ENCODE data around the gene HDDC2. TPM values are rescaled to one million over a fixed set of nuclear protein-coding genes. Genes with fewer than 3 reads are reported as not detected.

Gene HDDC2
- total RNA-seq, 2 donors from 2014 or later = 36.8 to 42.5 TPM

DNA sequence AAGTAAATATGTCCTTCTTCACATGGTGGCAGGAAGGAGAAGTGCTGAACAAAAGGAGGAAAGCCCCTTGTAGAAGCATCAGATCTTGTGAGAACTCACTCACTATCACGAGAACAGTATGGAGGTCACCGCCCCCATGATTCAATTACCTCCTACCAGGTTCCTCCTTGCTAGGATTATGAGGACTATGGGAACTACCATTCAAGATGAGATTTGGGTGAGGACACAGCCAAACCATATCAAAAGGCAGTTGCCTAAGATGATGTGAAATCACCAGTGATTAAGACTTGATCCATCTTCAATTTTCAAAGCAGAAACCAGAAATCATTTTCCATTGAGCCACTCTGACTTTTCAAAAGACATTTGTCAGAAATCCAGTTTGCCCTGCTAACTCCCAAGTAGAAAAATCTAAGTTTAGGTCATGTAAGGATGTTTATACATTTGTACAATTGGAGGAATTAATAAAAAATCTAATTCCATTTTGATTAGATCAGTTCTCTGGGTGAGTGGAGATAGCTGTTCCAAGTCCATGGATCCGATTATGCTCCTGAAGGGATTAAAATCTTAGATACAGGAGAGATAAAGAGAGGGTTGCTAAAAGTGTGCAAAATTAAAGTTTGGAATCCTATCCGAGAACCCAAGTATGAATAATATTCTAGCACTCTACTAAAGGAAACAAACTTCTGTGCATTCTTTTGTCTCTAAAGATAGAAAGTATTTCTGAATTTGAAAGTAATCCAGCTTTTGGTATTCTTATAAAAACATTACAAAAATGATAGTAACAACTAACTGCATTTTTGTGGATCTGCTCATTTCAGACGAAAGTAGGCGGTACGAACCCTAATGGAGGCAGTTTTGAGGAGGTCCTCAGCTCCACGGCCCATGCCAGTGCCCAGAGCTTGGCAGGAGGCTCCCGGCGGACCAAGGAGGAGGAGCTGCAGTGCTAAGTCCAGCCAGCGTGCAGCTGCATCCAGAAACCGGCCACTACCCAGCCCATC, 39.5 kb downstream of the HDDC2 start:
- no peak for TF ChIP-seq POLR2A (IDR thresholded peaks at IDR 0.05)
- TF ChIP-seq, protein P1, sequence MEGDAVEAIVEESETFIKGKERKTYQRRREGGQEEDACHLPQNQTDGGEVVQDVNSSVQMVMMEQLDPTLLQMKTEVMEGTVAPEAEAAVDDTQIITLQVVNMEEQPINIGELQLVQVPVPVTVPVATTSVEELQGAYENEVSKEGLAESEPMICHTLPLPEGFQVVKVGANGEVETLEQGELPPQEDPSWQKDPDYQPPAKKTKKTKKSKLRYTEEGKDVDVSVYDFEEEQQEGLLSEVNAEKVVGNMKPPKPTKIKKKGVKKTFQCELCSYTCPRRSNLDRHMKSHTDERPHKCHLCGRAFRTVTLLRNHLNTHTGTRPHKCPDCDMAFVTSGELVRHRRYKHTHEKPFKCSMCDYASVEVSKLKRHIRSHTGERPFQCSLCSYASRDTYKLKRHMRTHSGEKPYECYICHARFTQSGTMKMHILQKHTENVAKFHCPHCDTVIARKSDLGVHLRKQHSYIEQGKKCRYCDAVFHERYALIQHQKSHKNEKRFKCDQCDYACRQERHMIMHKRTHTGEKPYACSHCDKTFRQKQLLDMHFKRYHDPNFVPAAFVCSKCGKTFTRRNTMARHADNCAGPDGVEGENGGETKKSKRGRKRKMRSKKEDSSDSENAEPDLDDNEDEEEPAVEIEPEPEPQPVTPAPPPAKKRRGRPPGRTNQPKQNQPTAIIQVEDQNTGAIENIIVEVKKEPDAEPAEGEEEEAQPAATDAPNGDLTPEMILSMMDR (IDR thresholded peaks at IDR 0.05) = no peak
- Histone ChIP-seq H3K27me3 (no peaks in the 10 kb centered on the region), H3K4me3 (no peak overlapping the region), H3K36me3 (replicated peaks in 1 of 2; ENCODE audit: insufficient read depth in 1 of 2, low read depth in 2 of 2) (no peaks in the 10 kb centered on the region), H3K27ac (no peak overlapping the region), H3K9me3 (no peaks in the 10 kb centered on the region), H3K4me1 (no peaks in the 10 kb centered on the region)
- no peak for ATAC-seq
- DNase-seq = no peak
- intact Hi-C loops (cut with DNase I) = no loop called here
- WGBS, 2 donors = 91% methylated on average over 11 to 12 of the region's 12 CpGs

- intact Hi-C loops (cut with DNase I) = no loop called here
- H3K4me1 ChIP-seq = no peaks in the 10 kb centered on the region
- TF ChIP-seq, protein P1 (IDR thresholded peaks at IDR 0.05) = no peak
- TF ChIP-seq POLR2A (IDR thresholded peaks at IDR 0.05) = no peak
- DNase-seq (no peak), ATAC-seq (no peak)
- H3K27ac ChIP-seq = no peak overlapping the region
- 70 to 82% methylated on average over 2 of the region's 2 CpGs for WGBS, 2 donors
- H3K36me3 ChIP-seq (replicated peaks in 1 of 2; ENCODE audit: insufficient read depth in 1 of 2, low read depth in 2 of 2) = no peaks in the 10 kb centered on the region
- H3K27me3 ChIP-seq = no peaks in the 10 kb centered on the region
- no peaks in the 10 kb centered on the region for H3K9me3 ChIP-seq
- no peak overlapping the region for H3K4me3 ChIP-seq
Measured at GRCh38 chr6:125259354-125259736, 42.4 kb downstream of the HDDC2 start.

DNA sequence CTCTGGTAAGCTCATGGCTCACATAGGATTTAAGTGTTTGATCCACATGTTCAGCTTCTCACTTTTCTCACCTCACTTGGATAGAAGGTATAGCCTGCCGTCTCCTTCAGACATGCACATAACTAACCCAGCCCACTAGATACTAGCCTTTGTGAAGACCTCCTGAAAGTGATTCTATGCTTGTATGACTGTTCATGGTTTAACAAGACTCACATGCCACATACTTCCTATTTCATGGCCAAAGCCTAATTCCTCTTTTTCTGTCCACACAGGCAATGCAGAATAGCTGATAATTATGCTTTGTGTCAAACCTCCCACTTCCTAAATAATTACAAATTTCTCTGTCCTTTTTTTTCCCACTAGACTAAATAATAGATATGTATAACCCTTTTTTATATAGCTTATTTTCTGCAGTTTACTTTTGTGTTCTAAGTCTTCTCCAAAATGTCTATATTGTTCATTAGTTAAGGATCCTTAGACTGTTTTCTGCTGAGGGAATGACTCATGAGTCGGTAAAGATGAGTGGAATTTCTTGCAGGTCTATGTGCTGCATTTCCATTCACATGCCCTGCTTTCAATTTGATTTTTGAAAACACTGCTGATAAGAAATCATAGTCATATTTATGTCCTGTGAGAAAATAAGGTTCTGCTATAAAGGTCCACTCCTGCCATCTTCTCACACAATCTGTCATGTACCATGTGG, 43.0 kb downstream of the HDDC2 start:
- Histone ChIP-seq H3K9me3 (no peaks in the 10 kb centered on the region), H3K36me3 (replicated peaks in 1 of 2; ENCODE audit: insufficient read depth in 1 of 2, low read depth in 2 of 2) (no peaks in the 10 kb centered on the region), H3K4me3 (no peak overlapping the region), H3K4me1 (no peaks in the 10 kb centered on the region), H3K27me3 (no peaks in the 10 kb centered on the region), H3K27ac (no peak overlapping the region)
- DNase-seq (no peak), ATAC-seq (no peak)
- intact Hi-C loops (cut with DNase I) = no loop called here
- TF ChIP-seq, protein P1 (IDR thresholded peaks at IDR 0.05) = no peak
- TF ChIP-seq POLR2A (IDR thresholded peaks at IDR 0.05) = no peak
- 83 to 98% methylated on average over 2 of the region's 2 CpGs for WGBS, 2 donors

GRCh38 chr6:125257351-125257750, 44.4 kb downstream of the HDDC2 start:
- Histone ChIP-seq H3K4me3 (no peak overlapping the region), H3K27ac (no peak overlapping the region), H3K27me3 (no peaks in the 10 kb centered on the region), H3K36me3 (replicated peaks in 1 of 2; ENCODE audit: insufficient read depth in 1 of 2, low read depth in 2 of 2) (no peaks in the 10 kb centered on the region), H3K4me1 (no peaks in the 10 kb centered on the region), H3K9me3 (no peaks in the 10 kb centered on the region)
- TF ChIP-seq POLR2A (IDR thresholded peaks at IDR 0.05) = no peak
- TF ChIP-seq, protein P1 (IDR thresholded peaks at IDR 0.05) = no peak
- intact Hi-C loops (cut with DNase I) = no loop called here
- no peak for ATAC-seq
- 89 to 97% methylated on average over 3 of the region's 3 CpGs for WGBS, 2 donors
- DNase-seq = no peak

All from body of pancreas (tissue), 4 donors.